K562 (cell line): ENCODE results near the gene SDR39U1. TPM values are rescaled to one million over a fixed set of nuclear protein-coding genes. Genes with fewer than 3 reads are reported as not detected.

Source experiments
- ATAC-seq: fragments of 200-7000 bp; cut with Tn5 transposase; 3 replicates; pipeline ENCODE4 v1.9.1; 2020; ENCODE audit warnings: moderate library complexity
- BruUV-seq: library from RNA; stranded (reverse); fragments of 400-500 nt; replicated peaks from 2 replicates; lab custom pipeline; 2021; lab: Mats Ljungman, UMichigan
- CTCF ChIA-PET: fragments of 300-600 bp; formaldehyde crosslinking; extraction: SDS; loops from one replicate; lab custom pipeline; 2021; ENCODE audit warnings: low intra/inter-chr PET ratio; lab: Yijun Ruan, JAX
- POLR2A ChIA-PET: fragments of 300-600, 350-650 bp; sonication (Branson Sonifier 250); formaldehyde crosslinking; extraction: SDS; loops from one replicate; lab custom pipeline; 2021; ENCODE audit warnings: antibody characterized with exemption, inconsistent platforms; lab: Yijun Ruan, JAX
- DNase-seq, 4 experiments: peaks; one replicate each; pipeline versions ENCODE4 v3.0.0 to v3.0.0-alpha.2; 2011 to 2018; ENCODE audit warnings: low spot score in 3 of 4, mixed read lengths in 3 of 4; ENCODE audit errors: extremely low read depth in 1 of 4
- FAIRE-seq: peaks from 2 replicates; lab custom pipeline; 2011; peaks lifted over from hg19 to GRCh38; lab: Jason Lieb, UNC
- H2AFZ ChIP-seq: 2 replicates; pipeline ENCODE4 v1.6.0; 2011; ENCODE audit warnings: low read depth, low read length, control low read depth, inconsistent platforms
- H3K27ac ChIP-seq: fragments of 200-600 bp; 3 replicates; pipeline ENCODE4 v1.8.0; 2011; ENCODE audit warnings: low read depth, mild to moderate bottlenecking, control low read depth, inconsistent platforms, low read length, moderate library complexity, mixed read lengths; ENCODE audit errors: extremely low read depth
- H3K27me3 ChIP-seq, 2 experiments: fragments of 300-600 bp in 1 of 2; 2 replicates in 1 of 2; 3 replicates in 1 of 2; pipeline versions ENCODE4 v1.6.0 to v1.8.0; 2011; ENCODE audit warnings: inconsistent platforms in 2 of 2, low read length in 2 of 2, mild to moderate bottlenecking in 1 of 2, mixed read lengths in 1 of 2, moderate library complexity in 1 of 2; ENCODE audit not compliant: control insufficient read depth in 2 of 2, insufficient read depth in 2 of 2
- H3K36me3 ChIP-seq: fragments of 300-600 bp; 3 replicates; pipeline ENCODE4 v1.8.0; 2011; ENCODE audit warnings: mild to moderate bottlenecking, low read length, inconsistent platforms; ENCODE audit not compliant: control insufficient read depth, insufficient read depth
- H3K4me1 ChIP-seq, 2 experiments: fragments of 200-600 bp in 1 of 2; replicated peaks in 1 of 2; 2 replicates in 1 of 2; 3 replicates in 1 of 2; pipeline versions ENCODE4 v1.5.1 to v1.8.0; 2011; ENCODE audit warnings: inconsistent platforms in 2 of 2, low read length in 2 of 2, mild to moderate bottlenecking in 1 of 2, mixed read lengths in 1 of 2, moderate library complexity in 1 of 2; ENCODE audit not compliant: control insufficient read depth in 2 of 2, insufficient read depth in 2 of 2
- H3K4me2 ChIP-seq: 2 replicates; pipeline ENCODE4 v1.6.1; 2011; ENCODE audit warnings: low read length, control low read depth, inconsistent platforms, mixed read lengths; ENCODE audit not compliant: insufficient read depth
- H3K4me3 ChIP-seq: fragments of 200-600 bp; sonication (generic), shearing (Covaris generic); 2 replicates; pipeline ENCODE4 v1.5.1; 2016; ENCODE audit warnings: control low read depth, inconsistent platforms
- H3K79me2 ChIP-seq: fragments of 200-600 bp; 3 replicates; pipeline ENCODE4 v1.8.0; 2011; ENCODE audit warnings: low read length, inconsistent platforms; ENCODE audit not compliant: control insufficient read depth, insufficient read depth
- H3K9ac ChIP-seq, 2 experiments: 2 replicates each; pipeline versions ENCODE4 v1.6.0 to v1.6.1; 2011; ENCODE audit warnings: low read depth in 2 of 2, low read length in 2 of 2, control low read depth in 1 of 2, inconsistent platforms in 1 of 2, mild to moderate bottlenecking in 1 of 2, mixed read lengths in 1 of 2; ENCODE audit not compliant: insufficient read depth in 1 of 2
- H3K9me1 ChIP-seq: one replicate; pipeline ENCODE4 v1.6.0; 2011; ENCODE audit warnings: inconsistent platforms, mild to moderate bottlenecking, low read length, moderate library complexity; ENCODE audit not compliant: control insufficient read depth, insufficient read depth
- H3K9me3 ChIP-seq: replicated peaks from 2 replicates; pipeline ENCODE4 v1.5.1; 2011; ENCODE audit warnings: low read depth, low read length, inconsistent platforms; ENCODE audit not compliant: control insufficient read depth, insufficient read depth
- H4K20me1 ChIP-seq: replicated peaks from 2 replicates; pipeline ENCODE4 v1.6.1; 2011; ENCODE audit warnings: low read length, inconsistent platforms, mixed read lengths; ENCODE audit not compliant: control insufficient read depth, insufficient read depth
- PHB2 ChIP-seq: fragments of 450-650 bp; IDR thresholded peaks from 2 replicates; pipeline ENCODE4 v1.6.1; 2017; ENCODE audit warnings: low read depth
- ZNF316 ChIP-seq: fragments of 450-650 bp; IDR thresholded peaks from 2 replicates; pipeline ENCODE4 v1.6.1; 2016
- WGBS: fragments of 100-300 bp; shearing (Covaris generic); methylation state at CpG from one replicate; pipeline ENCODE4 v1.1.6; 2016; ENCODE audit warnings: low coverage, mixed read lengths; ENCODE audit not compliant: insufficient coverage; ENCODE audit errors: missing lambda C conversion rate; 5-methylcytosine and 5-hydroxymethylcytosine counted together
- in situ Hi-C: fragments of 300-500 bp; cut with MboI; formaldehyde crosslinking; loops from 4 replicates; pipeline ENCODE4 v1.15.0; 2018; ENCODE audit warnings: inconsistent platforms, mixed read lengths
- intact Hi-C: fragments of 100-400 bp; cut with micrococcal nuclease; formaldehyde crosslinking; loops from 2 replicates; pipeline ENCODE4 v1.14.2; 2022
- polyA plus RNA-seq, 8 experiments: library from polyadenylated mRNA; depleted of rRNA in 4 of 8; stranded (reverse) in 5 of 8; unstranded in 3 of 8; fragments of >200 nt; fragmentation: Nextera tagmentation in 2 of 8; fragmentation: Illumina TruSeq in 1 of 8; extraction: Ambion mirVana in 2 of 8; extraction: Trizol in 1 of 8; gene quantifications; 2 replicates each; pipeline versions ENCODE4 v1.2.1 to v1.2.3, GENCODE V29; 2011 to 2014; ENCODE audit warnings: inconsistent platforms in 1 of 8, missing spikeins in 1 of 8
- total RNA-seq, 7 experiments: library from RNA; depleted of rRNA in 6 of 7; stranded (reverse); fragments of >200 nt in 6 of 7; fragmentation: Illumina TruSeq in 2 of 7; extraction: Trizol in 2 of 7; gene quantifications; 2 replicates each; pipeline versions ENCODE4 v1.2.1 to v1.2.3, GENCODE V29; 2011 to 2021; ENCODE audit warnings: low replicate concordance in 1 of 7
- TF ChIP-seq, protein P1 (sequence below), 3 experiments: IDR thresholded peaks in 2 of 3; conservative IDR thresholded peaks in 1 of 3; 2 replicates each; pipeline ENCODE4 v1.5.1; 2011 to 2012; ENCODE audit warnings: low read length in 3 of 3, mild to moderate bottlenecking in 3 of 3, control low read depth in 2 of 3, improper control_type of control experiment in 1 of 3, inconsistent platforms in 1 of 3, low read depth in 1 of 3, mixed read lengths in 1 of 3, moderate library complexity in 1 of 3; ENCODE audit not compliant: insufficient read depth in 2 of 3

The SDR39U1 gene
- total and polyA plus RNA-seq, 9 of the 15 experiments (the other 6 are each of a cell fraction or from before 2014, with no cell fraction given), result 10.4 to 56.1 (median 19.8) TPM

DNA sequence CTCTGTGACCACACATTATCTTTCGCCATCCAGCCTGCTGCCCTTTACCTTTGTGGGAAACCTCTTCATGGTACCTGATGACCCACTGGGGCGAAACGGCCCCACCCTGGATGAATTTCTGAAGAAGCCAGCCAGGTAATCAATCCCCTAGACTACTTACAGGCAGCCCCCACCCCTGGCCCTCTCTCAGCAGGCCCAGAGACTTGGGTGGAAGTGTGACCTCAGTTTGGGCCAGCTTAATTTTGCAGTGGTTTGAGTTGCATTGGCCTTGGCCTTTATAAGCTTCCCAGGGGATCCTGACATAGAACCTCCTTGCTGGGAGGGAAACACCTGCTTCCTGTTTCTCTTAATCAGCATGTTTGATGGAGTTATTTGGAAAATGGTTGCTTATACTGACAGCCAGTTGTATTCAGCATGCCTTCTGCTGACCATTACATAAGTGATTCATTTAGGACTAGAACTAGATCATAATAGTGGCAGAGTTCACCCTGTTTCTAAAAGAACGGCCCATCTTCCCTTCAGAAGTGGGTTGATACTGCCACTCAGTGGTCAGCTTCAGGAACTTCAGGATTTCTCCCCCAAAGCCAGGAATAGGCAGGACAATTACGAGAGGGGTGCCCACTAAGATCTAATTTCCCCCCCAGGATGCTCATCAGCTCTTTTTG lies 6.1 kb downstream of the SDR39U1 start (continued):
- TF ChIP-seq, protein P1, sequence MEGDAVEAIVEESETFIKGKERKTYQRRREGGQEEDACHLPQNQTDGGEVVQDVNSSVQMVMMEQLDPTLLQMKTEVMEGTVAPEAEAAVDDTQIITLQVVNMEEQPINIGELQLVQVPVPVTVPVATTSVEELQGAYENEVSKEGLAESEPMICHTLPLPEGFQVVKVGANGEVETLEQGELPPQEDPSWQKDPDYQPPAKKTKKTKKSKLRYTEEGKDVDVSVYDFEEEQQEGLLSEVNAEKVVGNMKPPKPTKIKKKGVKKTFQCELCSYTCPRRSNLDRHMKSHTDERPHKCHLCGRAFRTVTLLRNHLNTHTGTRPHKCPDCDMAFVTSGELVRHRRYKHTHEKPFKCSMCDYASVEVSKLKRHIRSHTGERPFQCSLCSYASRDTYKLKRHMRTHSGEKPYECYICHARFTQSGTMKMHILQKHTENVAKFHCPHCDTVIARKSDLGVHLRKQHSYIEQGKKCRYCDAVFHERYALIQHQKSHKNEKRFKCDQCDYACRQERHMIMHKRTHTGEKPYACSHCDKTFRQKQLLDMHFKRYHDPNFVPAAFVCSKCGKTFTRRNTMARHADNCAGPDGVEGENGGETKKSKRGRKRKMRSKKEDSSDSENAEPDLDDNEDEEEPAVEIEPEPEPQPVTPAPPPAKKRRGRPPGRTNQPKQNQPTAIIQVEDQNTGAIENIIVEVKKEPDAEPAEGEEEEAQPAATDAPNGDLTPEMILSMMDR (IDR thresholded peaks at IDR 0.05 in 2 of 3, conservative IDR thresholded peaks at IDR 0.05 in 1 of 3; ENCODE audit: insufficient read depth in 2 of 3, low read depth in 1 of 3, low read length in 3 of 3), result peak; percentile 60 to 77 (median 72)
- peak; percentile 31; the same call in 1 of the 2 replicates for TF ChIP-seq ZNF316
- TF ChIP-seq, all 486 proteins: peak for 11

DNA sequence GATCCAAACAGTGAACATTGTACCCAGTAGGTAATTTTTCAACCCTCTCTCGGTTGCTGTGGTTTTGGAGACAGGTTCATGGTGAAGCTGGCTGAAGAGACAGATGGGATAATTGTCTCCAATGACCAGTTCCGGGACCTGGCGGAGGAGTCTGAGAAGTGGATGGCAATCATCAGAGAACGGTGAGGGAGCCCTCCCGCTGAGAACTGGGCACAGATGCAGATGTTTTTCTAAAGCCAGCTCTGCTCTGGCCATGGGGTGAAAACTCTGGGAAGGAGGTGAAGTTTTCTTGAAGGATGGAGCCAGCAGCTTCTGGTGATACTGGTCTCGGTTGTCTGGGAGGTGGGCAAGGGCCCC lies 6.6 kb downstream of the SDR39U1 start:
- Histone ChIP-seq H3K4me1 (peaks cover 7 to 21% of the 10 kb centered on the region in 2 experiments), H3K36me3 (peaks cover 65% of the 10 kb centered on the region; the same call in 2 of the 3 replicates), H3K79me2 (peaks cover 7% of the 10 kb centered on the region), H3K9me1 (peaks cover 3% of the 10 kb centered on the region), H3K27ac (no peak overlapping the region), H2AFZ (no peak overlapping the region), H3K9ac (no peak overlapping the region), H3K27me3 (no peaks in the 10 kb centered on the region), H4K20me1 (peaks cover 5% of the 10 kb centered on the region; the same call in 1 of the 2 replicates), H3K9me3 (no peaks in the 10 kb centered on the region), H3K4me3 (no peak overlapping the region), H3K4me2 (no peak overlapping the region)
- in situ Hi-C loops, result loop anchor here (10.0 kb wide), 2 partner anchors 191 to 381 kb away; partner anchors contain the start of genes CARMIL3 and TINF2
- 64% methylated on average over 4 of the region's 6 CpGs for WGBS
- DNase-seq (no peak), ATAC-seq (no peak), FAIRE-seq (no peak)
- ChIA-PET CTCF (interaction anchor here (1.0 to 4.6 kb wide), 2 partner anchors 102 to 107 kb away, joined by 5 to 35 read pairs; partner anchors contain the start of gene ADCY4), POLR2A (interaction anchor here (0.6 to 2.9 kb wide), 13 partner anchors 17 to 174 kb away, joined by 3 to 20 read pairs (median 4); partner anchors contain the start of genes ADCY4 and RABGGTA)
- intact Hi-C loops, result loop anchor here (1.0 kb wide), 1 partner anchor 103 kb away; no protein-coding TSS in a partner anchor
- no peak for TF ChIP-seq PHB2
- BruUV-seq, result no TSS peak
